T47D (cell line): ENCODE results near the gene DENND5A.
"Not testable (repeated sequence)": the region's sequence is repeated elsewhere in the genome, so short reads cannot be mapped to it uniquely, and the experiment has no call there.

Experiments used
- DNase-seq, 2 experiments: peaks; one replicate each; pipeline versions ENCODE4 v3.0.0 to v3.0.0-alpha.2; 2011 to 2012; ENCODE audit warnings: low read depth in 1 of 2, low spot score in 1 of 2
- JUND ChIP-seq: IDR thresholded peaks from 2 replicates; pipeline ENCODE4 v1.6.1; 2012; ENCODE audit warnings: low read depth
- in situ Hi-C: cut with HindIII; loops from 2 replicates; pipeline ENCODE4 v1.10.0; 2016; ENCODE audit warnings: low sequenced_read_pairs, low pct_unique_long_range_greater_than_20kb

DENND5A gene

GRCh38 chr11:9219572-9219971 is 45.6 kb downstream of the DENND5A start:
- in situ Hi-C loops: no loop called here
- no peak for DNase-seq
- no peak for TF ChIP-seq JUND

GRCh38 chr11:9219115-9219514 is 46.0 kb downstream of the DENND5A start:
- no peak for TF ChIP-seq JUND
- in situ Hi-C loops: no loop called here
- DNase-seq: no peak

DNA sequence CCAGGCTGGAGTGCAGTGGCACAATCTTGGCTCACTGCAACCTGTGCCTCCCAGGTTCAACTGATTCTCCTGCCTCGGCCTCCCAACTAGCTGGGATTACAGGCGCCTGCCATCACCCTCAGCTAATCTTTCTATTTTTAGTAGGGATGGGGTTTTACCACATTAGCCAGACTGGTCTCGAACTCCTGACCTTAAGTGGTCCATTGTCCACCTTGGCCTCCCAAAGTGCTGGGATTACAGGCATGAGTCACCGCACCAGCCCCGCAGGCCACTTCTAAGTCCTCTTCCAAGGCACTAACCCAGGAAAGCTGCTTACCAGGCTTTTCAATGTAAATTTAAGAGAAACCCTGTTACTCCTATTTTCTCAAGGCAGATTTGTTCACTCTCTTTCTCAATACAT is 50.4 kb downstream of the DENND5A start:
- TF ChIP-seq JUND: no peak
- DNase-seq: no peak
- in situ Hi-C loops: no loop called here

DNA sequence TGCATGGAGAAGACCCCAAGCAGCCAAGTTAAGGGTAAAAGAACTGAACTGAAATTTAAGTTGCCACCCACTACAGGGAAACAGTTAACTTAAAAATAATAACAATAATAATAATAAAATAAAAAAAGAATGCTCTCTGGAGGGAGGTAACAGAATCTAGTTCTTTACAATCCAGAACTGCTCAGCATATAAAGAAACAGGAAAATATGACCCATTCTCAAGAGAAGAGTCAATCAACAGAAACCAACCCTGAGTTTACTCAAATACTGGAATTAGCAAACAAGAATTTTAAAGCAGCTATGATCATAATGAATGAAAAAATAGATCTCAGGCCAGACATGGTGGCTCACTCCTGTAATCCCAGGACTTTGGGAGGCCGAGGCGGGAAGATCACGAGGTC is 53.8 kb downstream of the DENND5A start:
- DNase-seq: no peak
- TF ChIP-seq JUND: no peak
- in situ Hi-C loops: no loop called here

DNA sequence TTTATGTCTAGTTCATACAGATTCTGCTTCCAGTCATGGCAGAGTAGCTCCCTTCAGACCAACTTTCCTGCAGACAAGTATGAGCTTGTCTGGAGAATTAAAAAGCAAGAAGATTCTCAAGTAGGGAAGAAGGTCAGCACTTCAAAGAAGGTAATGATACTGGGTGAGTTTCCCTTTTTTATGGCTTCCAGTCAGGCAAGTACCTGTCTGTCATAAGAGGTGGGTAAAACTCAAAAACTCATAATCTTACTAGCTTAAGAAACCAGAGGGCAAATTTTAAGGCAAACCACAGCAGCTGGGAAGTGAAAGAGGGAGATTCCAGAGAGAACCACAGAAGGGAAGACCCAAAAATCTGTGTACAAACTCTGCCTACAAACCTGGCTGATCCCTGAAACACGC is 54.2 kb downstream of the DENND5A start:
- DNase-seq: no peak
- in situ Hi-C loops: no loop called here
- TF ChIP-seq JUND: no peak

DNA sequence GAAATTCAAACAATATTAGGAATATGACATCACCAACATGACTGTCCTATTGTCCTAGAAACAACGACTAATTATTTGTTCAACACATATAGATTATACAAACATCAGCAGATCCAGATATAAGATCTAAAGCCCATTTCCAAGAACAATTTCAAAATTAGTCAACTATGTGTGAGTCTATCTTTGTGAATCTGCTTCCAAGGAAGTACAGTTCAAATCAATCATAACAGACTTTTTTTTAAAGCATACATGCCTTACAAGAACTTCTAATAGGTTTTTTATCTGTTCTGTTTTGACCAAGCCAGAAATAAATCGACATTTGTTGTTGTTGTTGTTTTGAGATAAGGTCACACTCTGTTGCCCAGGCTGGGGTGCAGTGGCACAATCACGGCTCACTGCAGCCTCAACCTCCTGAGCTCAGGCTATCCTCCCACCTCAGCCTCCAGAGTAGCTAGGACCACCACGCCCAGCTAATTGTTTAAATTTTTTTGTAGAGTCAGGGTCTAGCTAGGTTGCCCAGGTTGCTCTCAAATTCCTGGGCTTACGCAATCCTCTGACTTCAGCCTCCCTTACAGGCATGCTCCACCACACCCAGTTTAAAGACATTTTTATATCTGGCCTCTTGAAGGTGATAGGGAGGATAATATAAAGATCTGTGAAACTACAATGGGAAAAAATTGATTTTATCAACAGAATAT is 54.8 kb downstream of the DENND5A start:
- TF ChIP-seq JUND: no peak
- in situ Hi-C loops: no loop called here
- DNase-seq: no peak

- DNase-seq, in situ Hi-C loops: not testable (repeated sequence)
Observed at GRCh38 chr11:9209604-9210003, 55.5 kb downstream of the DENND5A start.

DNA sequence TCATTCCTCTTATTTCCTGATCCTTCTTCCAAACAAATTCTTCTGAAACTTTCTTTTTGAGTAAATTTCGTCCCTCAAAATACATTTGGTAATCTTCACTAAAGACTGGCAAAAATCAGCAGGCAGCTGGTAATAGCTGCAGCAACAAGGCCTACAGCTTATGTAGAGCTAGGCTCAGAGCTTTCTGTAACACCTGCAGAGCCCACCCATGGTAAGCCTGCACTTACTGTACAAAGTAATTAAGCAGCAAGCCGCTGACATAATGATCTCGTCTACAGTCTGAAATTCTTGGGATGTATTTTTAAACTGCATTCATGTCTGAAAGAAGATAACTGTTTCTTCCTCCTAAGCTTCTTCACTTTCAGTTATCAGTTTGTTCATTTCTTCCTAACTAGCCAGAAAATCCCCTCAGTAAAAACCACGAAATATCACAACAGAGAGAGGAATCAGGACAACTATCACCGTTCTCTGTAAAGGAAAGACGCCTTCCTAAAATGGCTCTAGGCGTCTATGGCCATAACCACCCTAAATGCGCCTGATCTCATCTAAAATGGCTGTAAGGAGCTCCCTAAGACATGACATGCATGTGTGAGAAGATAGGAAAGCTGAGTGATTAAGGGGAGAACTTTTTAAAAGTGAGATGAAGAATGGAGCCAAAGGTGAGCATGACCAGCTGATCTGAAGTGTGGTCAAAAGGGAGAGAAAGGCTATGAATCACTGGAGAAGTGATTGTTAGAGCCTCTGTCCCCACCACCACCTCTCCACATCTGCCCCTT is 56.2 kb downstream of the DENND5A start:
- in situ Hi-C loops: no loop called here
- TF ChIP-seq JUND: no peak
- no peak for DNase-seq

DNA sequence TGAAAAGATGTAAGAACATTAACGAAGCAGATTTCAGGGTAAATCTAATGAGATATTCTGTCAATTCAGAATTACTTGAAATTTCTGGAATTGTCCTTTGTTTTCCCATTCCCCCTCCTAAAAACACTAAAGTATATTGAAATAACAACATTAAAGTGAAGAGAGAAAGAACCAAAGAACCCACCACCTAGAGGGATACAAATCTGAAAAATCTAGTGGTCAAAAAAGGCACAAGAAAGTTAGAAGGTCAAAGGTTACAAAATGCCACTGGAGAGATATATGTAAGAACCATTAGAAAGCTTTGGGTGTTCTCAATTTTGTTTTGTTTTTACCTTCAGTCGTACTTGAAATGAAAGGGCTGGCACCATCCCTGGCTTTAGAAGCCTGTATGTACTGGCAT is 57.9 kb downstream of the DENND5A start:
- in situ Hi-C loops: no loop called here
- no peak for DNase-seq
- TF ChIP-seq JUND: no peak

DNA sequence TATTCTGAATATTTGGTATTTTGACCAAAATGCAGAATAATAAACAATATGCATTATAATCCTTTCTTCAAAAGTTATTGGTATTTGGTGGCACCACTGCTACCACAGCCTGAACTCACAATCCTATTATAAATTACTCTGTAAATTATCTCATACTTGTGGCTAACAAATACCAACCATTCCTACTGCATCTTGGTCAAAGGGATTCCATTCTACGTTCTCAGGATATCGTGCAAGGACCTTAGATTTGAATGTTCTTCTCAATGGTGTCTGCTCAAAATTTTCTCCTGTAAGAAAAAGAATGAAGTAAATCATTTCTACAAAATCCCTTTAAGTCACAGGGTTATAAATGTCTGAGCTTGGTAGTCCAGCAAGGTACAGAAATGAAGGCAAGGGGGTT is 58.7 kb downstream of the DENND5A start:
- no peak for TF ChIP-seq JUND
- in situ Hi-C loops: no loop called here
- no peak for DNase-seq

GRCh38 chr11:9203691-9204311 is 61.3 kb downstream of the DENND5A start:
- no peak for TF ChIP-seq JUND
- DNase-seq: no peak
- in situ Hi-C loops: no loop called here

GRCh38 chr11:9201372-9202162 is 63.6 kb downstream of the DENND5A start:
- no peak for DNase-seq
- no peak for TF ChIP-seq JUND
- in situ Hi-C loops: no loop called here

DNA sequence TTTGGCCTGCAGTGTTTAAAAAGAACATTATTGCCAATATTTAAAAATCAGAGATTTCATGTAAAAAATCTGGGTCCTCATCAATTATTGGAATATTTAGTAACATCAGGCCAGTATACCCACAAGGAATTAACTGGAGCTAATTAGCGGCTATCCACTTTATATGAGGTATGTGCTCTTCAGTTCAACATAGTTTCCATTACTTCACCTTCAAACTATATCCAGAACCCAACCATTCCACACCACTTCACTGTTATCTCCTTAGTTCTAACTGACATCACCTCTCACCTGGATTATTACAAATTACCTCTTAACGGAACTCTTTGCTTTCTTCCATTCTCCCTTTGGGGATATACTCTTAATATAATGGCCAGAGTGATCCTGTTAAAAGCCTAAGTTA is 64.7 kb downstream of the DENND5A start:
- no peak for DNase-seq
- TF ChIP-seq JUND: no peak
- in situ Hi-C loops: no loop called here
